IPS DF 6.9 (cell line): Measurements from ENCODE around the gene GCC1.

Experiments used
- DNase-seq: peaks from one replicate; pipeline ENCODE4 v3.0.0-alpha.2; 2013; ENCODE audit warnings: low read depth, low spot score
- H3K27ac ChIP-seq: one replicate; pipeline ENCODE4 v1.5.1; 2013; ENCODE audit warnings: low read length, control low read depth
- H3K27me3 ChIP-seq: 2 replicates; pipeline ENCODE4 v1.6.1; 2013; ENCODE audit warnings: mild to moderate bottlenecking, low read length; ENCODE audit not compliant: control insufficient read depth, insufficient read depth
- H3K36me3 ChIP-seq: 2 replicates; pipeline ENCODE4 v1.6.1; 2013; ENCODE audit warnings: low read length; ENCODE audit not compliant: control insufficient read depth, insufficient read depth
- H3K4me1 ChIP-seq: 2 replicates; pipeline ENCODE4 v1.6.1; 2013; ENCODE audit warnings: low read length; ENCODE audit not compliant: control insufficient read depth, insufficient read depth
- H3K4me3 ChIP-seq: 2 replicates; pipeline ENCODE4 v1.5.1; 2013; ENCODE audit warnings: mild to moderate bottlenecking, low read length
- H3K9me3 ChIP-seq: 2 replicates; pipeline ENCODE4 v1.6.1; 2013; ENCODE audit warnings: low read length, inconsistent platforms; ENCODE audit not compliant: control insufficient read depth, insufficient read depth
- WGBS: extraction: QIAGEN DNeasy Blood & Tissue Kit; methylation state at CpG from one replicate; pipeline ENCODE4 v1.1.7; 2013; ENCODE audit warnings: mixed read lengths, missing lambda C conversion rate; ENCODE audit not compliant: insufficient read length, insufficient coverage; 5-methylcytosine and 5-hydroxymethylcytosine counted together

The GCC1 gene

DNA sequence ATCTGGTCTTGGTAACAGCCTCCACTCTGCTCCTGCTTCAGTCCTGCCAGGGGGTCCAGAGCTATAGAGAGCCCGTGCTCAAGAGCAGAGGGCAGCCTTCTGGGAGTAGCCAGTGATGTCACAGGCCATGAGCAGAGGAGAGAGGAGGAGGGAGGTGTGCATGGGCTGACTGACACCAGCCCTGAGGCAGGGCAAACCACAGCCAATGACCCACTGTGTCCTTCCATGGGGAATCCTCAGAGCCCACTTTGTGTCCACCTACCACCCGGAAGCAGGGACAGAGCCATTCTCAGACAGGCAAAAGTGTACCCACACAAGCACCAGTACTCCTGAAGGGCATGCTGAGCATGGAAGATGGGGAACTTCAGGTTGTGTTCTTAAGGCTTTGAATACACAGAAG, 32.6 kb upstream of the GCC1 start, which contains the start of gene PAX4:
TSS of gene PAX4 (minus strand) at position 101 of the 400 bp plus-strand sequence. CDS start 2,214 bp downstream, outside the sequence.
- H3K36me3 ChIP-seq = no peaks in the 10 kb centered on the region
- no peaks in the 10 kb centered on the region for H3K9me3 ChIP-seq
- no peak within 1 kb of the TSS for H3K27ac ChIP-seq
- no peak within 1 kb of the TSS for H3K4me3 ChIP-seq
- no CpG with 5 or more reads among the region's 2 CpGs for WGBS
- peaks cover 9% of the 10 kb centered on the region; the same call in 1 of the 2 replicates for H3K27me3 ChIP-seq
- no peaks in the 10 kb centered on the region for H3K4me1 ChIP-seq
- no peak for DNase-seq

DNA sequence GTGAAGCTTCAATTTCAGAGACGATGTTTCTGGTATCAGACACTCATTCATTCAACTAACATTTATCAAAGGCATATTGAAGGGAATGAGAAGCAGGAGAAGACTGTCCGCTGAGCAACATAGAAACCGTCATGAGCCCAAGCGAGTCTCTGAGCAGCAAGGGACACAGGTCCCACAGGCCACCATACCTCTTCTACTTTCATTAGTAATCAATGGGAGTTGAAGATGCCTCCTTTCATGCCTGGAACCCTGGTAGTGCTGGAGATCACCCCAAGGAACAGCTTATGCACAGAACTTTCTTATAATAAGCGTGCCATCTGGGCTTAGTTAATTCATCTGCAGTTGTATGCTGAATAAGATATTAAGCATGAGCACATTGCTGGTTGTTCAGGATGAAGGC, 31.3 kb upstream of the GCC1 start:
- Histone ChIP-seq H3K4me3 (no peak overlapping the region), H3K4me1 (no peaks in the 10 kb centered on the region), H3K27ac (no peak overlapping the region), H3K9me3 (no peaks in the 10 kb centered on the region), H3K27me3 (peaks cover 9% of the 10 kb centered on the region; the same call in 1 of the 2 replicates), H3K36me3 (no peaks in the 10 kb centered on the region)
- WGBS = no CpG with 5 or more reads among the region's 5 CpGs
- DNase-seq = no peak

GRCh38 chr7:127612263-127612662, 26.9 kb upstream of the GCC1 start:
- Histone ChIP-seq H3K36me3 (no peaks in the 10 kb centered on the region), H3K9me3 (peaks cover 2% of the 10 kb centered on the region; the same call in 1 of the 2 replicates), H3K4me3 (no peak overlapping the region), H3K27ac (no peak overlapping the region), H3K27me3 (no peaks in the 10 kb centered on the region; the same call in 1 of the 2 replicates), H3K4me1 (no peaks in the 10 kb centered on the region)
- no CpG with 5 or more reads among the region's 1 CpG for WGBS
- no peak for DNase-seq

- Histone ChIP-seq H3K9me3 (peaks cover 2% of the 10 kb centered on the region; the same call in 1 of the 2 replicates), H3K36me3 (no peaks in the 10 kb centered on the region), H3K4me1 (no peaks in the 10 kb centered on the region), H3K27me3 (no peaks in the 10 kb centered on the region), H3K4me3 (no peak overlapping the region), H3K27ac (no peak overlapping the region)
- no peak for DNase-seq
- no CpG with 5 or more reads among the region's 6 CpGs for WGBS
Measured at GRCh38 chr7:127609297-127609696, 23.9 kb upstream of the GCC1 start.

DNA sequence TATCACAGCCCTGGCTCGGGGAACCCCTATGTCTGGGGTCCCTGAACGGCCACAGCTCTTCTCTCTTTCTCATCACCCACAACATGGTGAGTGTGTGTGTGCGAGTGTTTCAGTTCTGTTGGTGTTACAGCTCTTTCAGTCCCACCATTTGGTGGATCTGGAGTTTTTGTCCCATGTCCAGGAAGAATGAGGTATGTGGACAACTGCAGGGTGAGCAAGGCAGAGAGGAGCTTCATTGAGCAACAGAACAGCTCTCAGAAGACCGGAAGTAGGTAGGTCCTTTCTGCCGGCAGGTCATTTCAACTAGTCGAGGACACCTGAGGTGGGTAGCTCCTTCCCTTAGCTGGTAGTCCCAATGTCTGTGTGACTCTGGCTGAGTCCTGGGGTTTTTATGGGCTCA, 23.1 kb upstream of the GCC1 start:
- DNase-seq = no peak
- no CpG with 5 or more reads among the region's 6 CpGs for WGBS
- Histone ChIP-seq H3K9me3 (peaks cover 2% of the 10 kb centered on the region; the same call in 1 of the 2 replicates), H3K27me3 (no peaks in the 10 kb centered on the region), H3K4me3 (no peak overlapping the region), H3K36me3 (no peaks in the 10 kb centered on the region), H3K27ac (no peak overlapping the region), H3K4me1 (no peaks in the 10 kb centered on the region)

DNA sequence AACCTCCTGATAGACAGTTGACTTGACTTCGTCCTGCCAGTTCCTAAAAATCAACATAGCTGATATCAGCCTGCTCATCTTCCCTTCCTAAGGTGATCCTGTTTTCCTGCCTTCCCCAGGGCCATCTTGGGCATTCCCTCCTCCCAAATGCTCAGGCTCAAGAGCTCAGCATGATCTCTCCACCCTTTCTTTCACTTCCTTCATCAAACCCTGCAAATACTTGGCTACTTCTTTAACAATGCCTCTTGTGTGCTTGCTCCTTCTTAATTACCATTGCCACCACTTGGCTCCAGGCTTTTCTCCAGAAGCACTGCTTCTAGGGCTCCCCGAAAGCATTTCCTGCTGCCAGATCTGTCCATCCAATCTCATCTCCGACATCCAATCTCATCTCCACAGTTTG, 15.5 kb upstream of the GCC1 start:
- WGBS = no CpG with 5 or more reads among the region's 3 CpGs

GRCh38 chr7:127598318-127598717, 12.9 kb upstream of the GCC1 start:
- no peak for DNase-seq
- Histone ChIP-seq H3K4me3 (no peak overlapping the region), H3K27ac (no peak overlapping the region), H3K4me1 (no peaks in the 10 kb centered on the region; the same call in 1 of the 2 replicates), H3K36me3 (no peaks in the 10 kb centered on the region), H3K27me3 (no peaks in the 10 kb centered on the region), H3K9me3 (no peaks in the 10 kb centered on the region)
- WGBS = no CpG with 5 or more reads among the region's 6 CpGs

More for the DNA sequence above, 15.5 kb upstream of the GCC1 start:
- Histone ChIP-seq H3K9me3 (no peaks in the 10 kb centered on the region), H3K4me1 (no peaks in the 10 kb centered on the region; the same call in 1 of the 2 replicates), H3K27ac (no peak overlapping the region), H3K27me3 (no peaks in the 10 kb centered on the region), H3K4me3 (no peak overlapping the region), H3K36me3 (no peaks in the 10 kb centered on the region)
- DNase-seq = no peak

DNA sequence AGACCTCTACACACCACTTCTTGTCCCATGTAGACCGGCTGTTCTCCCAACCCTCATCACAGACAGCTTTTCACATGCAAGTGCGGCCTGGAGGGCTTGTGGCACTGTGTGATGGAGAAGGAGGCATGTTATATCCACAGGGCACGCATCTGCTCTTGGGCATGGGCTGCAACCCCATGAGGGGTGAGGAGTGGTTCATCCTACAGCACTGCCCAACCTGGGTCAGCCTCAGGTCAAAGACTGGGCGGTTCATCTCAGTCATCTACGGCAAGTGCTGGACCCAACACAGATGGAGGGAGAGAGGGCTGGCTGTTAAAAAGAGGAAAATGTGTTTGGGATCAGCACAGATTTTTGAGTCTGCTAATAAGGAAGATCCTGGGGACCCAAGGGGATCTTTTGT, 10.3 kb upstream of the GCC1 start:
- no peak for DNase-seq
- Histone ChIP-seq H3K36me3 (peaks cover 6% of the 10 kb centered on the region), H3K4me3 (no peak overlapping the region), H3K4me1 (no peaks in the 10 kb centered on the region; the same call in 1 of the 2 replicates), H3K27ac (no peak overlapping the region), H3K9me3 (no peaks in the 10 kb centered on the region), H3K27me3 (no peaks in the 10 kb centered on the region)
- no CpG with 5 or more reads among the region's 5 CpGs for WGBS

DNA sequence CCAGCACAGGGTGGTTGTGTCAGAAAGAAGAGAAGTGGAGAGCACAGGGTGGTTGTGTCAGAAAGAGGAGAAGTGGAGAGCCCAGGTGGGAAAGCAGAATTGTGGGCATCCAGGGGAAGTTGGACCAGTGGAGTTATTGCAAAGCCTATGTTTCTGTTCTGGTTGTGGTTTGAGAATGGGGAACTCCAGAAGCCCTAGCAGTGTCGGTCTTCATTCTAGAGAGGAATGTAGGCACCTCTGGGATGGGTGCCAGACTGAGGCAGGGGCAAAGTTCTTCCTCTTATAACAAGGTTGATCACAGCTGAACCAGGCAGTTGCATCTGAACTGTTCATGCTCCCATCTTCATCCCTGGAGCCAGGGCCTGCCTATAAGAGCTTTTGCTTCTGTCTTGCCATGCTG, 9.1 kb upstream of the GCC1 start:
- no peak for DNase-seq
- Histone ChIP-seq H3K27me3 (no peaks in the 10 kb centered on the region), H3K9me3 (no peaks in the 10 kb centered on the region), H3K4me3 (no peak overlapping the region), H3K4me1 (no peaks in the 10 kb centered on the region), H3K36me3 (peaks cover 8% of the 10 kb centered on the region), H3K27ac (no peak overlapping the region)
- WGBS = no CpG with 5 or more reads among the region's 1 CpG

DNA sequence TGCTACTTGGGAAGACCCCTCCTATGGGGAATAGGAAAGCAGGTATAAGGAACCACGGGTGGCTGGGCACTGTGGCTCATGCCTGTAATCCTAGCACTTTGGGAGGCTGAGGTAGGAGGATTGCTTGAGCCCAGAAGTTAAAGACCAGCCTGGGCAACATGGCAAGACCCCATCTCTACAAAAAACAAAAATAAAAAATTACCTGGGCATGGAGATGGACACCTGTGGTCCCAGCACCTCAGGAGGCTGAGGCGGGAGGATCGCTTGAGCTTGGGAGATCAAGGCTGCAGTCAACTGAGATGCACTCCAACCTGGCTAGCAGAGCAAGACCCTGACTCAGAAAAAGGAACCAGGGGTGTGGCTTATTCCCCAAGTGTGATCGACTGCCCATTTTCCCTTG, 7.2 kb upstream of the GCC1 start:
- no CpG with 5 or more reads among the region's 4 CpGs for WGBS
- Histone ChIP-seq H3K9me3 (no peaks in the 10 kb centered on the region), H3K36me3 (peaks cover 8% of the 10 kb centered on the region), H3K27ac (no peak overlapping the region), H3K4me3 (no peak overlapping the region), H3K4me1 (0 out of 2 replicates have a peak, but pooled peaks cover 1% of the 10 kb centered on the region), H3K27me3 (no peaks in the 10 kb centered on the region; the same call in 1 of the 2 replicates)
- DNase-seq = no peak

DNA sequence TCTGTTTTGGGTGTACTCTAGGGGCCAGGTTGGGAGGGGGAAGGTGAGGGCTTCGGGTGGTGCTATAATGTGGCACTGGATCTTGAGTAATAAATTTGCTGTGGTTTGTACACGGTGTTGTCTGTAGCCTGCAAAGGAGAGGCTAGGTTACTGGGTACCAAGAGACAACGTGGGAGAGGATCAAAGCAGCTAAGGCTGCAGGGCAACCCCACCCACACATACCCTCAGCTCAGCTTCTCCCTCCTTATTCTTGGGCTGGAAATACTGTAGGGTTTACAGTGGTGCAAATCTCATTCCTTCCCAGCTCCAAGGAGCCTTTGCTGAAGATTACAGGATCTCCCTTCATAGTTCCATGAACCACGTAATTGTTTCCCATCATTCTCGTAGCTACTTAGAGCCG, 6.2 kb upstream of the GCC1 start:
- no CpG with 5 or more reads among the region's 6 CpGs for WGBS
- Histone ChIP-seq H3K27me3 (peaks cover 4% of the 10 kb centered on the region; the same call in 1 of the 2 replicates), H3K36me3 (peaks cover 8% of the 10 kb centered on the region)

More for the DNA sequence above, 6.2 kb upstream of the GCC1 start:
- Histone ChIP-seq H3K4me3 (no peak overlapping the region), H3K9me3 (no peaks in the 10 kb centered on the region), H3K27ac (no peak overlapping the region), H3K4me1 (0 out of 2 replicates have a peak, but pooled peaks cover 4% of the 10 kb centered on the region)
- DNase-seq = no peak
